Liver (tissue), 9 donors: ENCODE results near the gene BIK. TPM values are rescaled to one million over a fixed set of nuclear protein-coding genes. Genes with fewer than 3 reads are reported as not detected.

Experiments used
- DNase-seq: peaks from one replicate; pipeline ENCODE4 v3.0.0-alpha.2; 2017; ENCODE audit warnings: low spot score
- H3K27ac ChIP-seq, 2 donors: one replicate each; pipeline ENCODE4 v1.7.0; 2013; ENCODE audit warnings: inconsistent platforms in 2 of 2, low read length in 2 of 2, control low read depth in 1 of 2, low read depth in 1 of 2, mild to moderate bottlenecking in 1 of 2
- H3K27me3 ChIP-seq, 4 donors: one replicate each; pipeline versions ENCODE4 v1.6.1 to v1.7.0; 2013; ENCODE audit warnings: low read length in 3 of 4, inconsistent platforms in 1 of 4, mild to moderate bottlenecking in 1 of 4, moderate library complexity in 1 of 4; ENCODE audit not compliant: control insufficient read depth in 4 of 4, insufficient read depth in 4 of 4
- H3K36me3 ChIP-seq, 4 donors: one replicate each; pipeline versions ENCODE4 v1.6.1 to v1.7.0; 2013; ENCODE audit warnings: low read length in 3 of 4, mild to moderate bottlenecking in 3 of 4, low read depth in 1 of 4, moderate library complexity in 1 of 4; ENCODE audit not compliant: control insufficient read depth in 4 of 4, insufficient read depth in 3 of 4
- H3K4me1 ChIP-seq, 4 donors: one replicate each; pipeline versions ENCODE4 v1.6.1 to v1.7.0; 2013; ENCODE audit warnings: low read length in 3 of 4, mild to moderate bottlenecking in 3 of 4, moderate library complexity in 1 of 4; ENCODE audit not compliant: control insufficient read depth in 4 of 4, insufficient read depth in 4 of 4
- H3K4me3 ChIP-seq, 3 donors: one replicate each; pipeline versions ENCODE4 v1.6.1 to v1.7.0; 2013; ENCODE audit warnings: low read length in 3 of 3, control low read depth in 1 of 3, low read depth in 1 of 3, mild to moderate bottlenecking in 1 of 3
- H3K9ac ChIP-seq, 2 donors: one replicate each; pipeline ENCODE4 v1.7.0; 2013; ENCODE audit warnings: low read length in 2 of 2, mild to moderate bottlenecking in 2 of 2, moderate library complexity in 2 of 2, control low read depth in 1 of 2, low read depth in 1 of 2
- H3K9me3 ChIP-seq, 4 donors: one replicate each; pipeline versions ENCODE4 v1.6.1 to v1.7.0; 2013; ENCODE audit warnings: low read length in 3 of 4; ENCODE audit not compliant: control insufficient read depth in 4 of 4
- EGR1 ChIP-seq, 2 donors: IDR thresholded peaks; 2 replicates each; pipeline ENCODE4 v1.6.1; 2016 to 2018; ENCODE audit warnings: antibody characterized with exemption in 2 of 2, low read depth in 2 of 2
- FOXA1 ChIP-seq: IDR thresholded peaks from 2 replicates; pipeline ENCODE4 v1.6.1; 2016; ENCODE audit warnings: antibody characterized with exemption
- FOXA2 ChIP-seq: IDR thresholded peaks from 2 replicates; pipeline ENCODE4 v1.6.1; 2016; ENCODE audit warnings: antibody characterized with exemption
- GABPA ChIP-seq, 2 donors: IDR thresholded peaks in 1 of 2; conservative IDR thresholded peaks in 1 of 2; 2 replicates each; pipeline ENCODE4 v1.6.1; 2016; ENCODE audit warnings: antibody characterized with exemption in 2 of 2, mild to moderate bottlenecking in 1 of 2, moderate library complexity in 1 of 2
- HNF4A ChIP-seq, 2 donors: conservative IDR thresholded peaks; 2 replicates each; pipeline ENCODE4 v1.6.1; 2016; ENCODE audit warnings: antibody characterized with exemption in 2 of 2, mild to moderate bottlenecking in 2 of 2
- HNF4G ChIP-seq: IDR thresholded peaks from 2 replicates; pipeline ENCODE4 v1.6.1; 2016; ENCODE audit warnings: antibody characterized with exemption
- JUND ChIP-seq, 2 donors: IDR thresholded peaks; 2 replicates each; pipeline ENCODE4 v1.6.1; 2016; ENCODE audit warnings: antibody characterized with exemption in 2 of 2
- NR2F2 ChIP-seq: IDR thresholded peaks from 2 replicates; pipeline ENCODE4 v1.6.1; 2016; ENCODE audit warnings: antibody characterized with exemption
- RAD21 ChIP-seq, 2 donors: IDR thresholded peaks; 2 replicates each; pipeline ENCODE4 v1.6.1; 2016; ENCODE audit warnings: antibody characterized with exemption in 2 of 2, mild to moderate bottlenecking in 2 of 2
- RXRA ChIP-seq, 2 donors: IDR thresholded peaks; 2 replicates each; pipeline ENCODE4 v1.6.1; 2017 to 2018; ENCODE audit warnings: antibody characterized with exemption in 2 of 2, mild to moderate bottlenecking in 1 of 2
- SP1 ChIP-seq: IDR thresholded peaks from 2 replicates; pipeline ENCODE4 v1.6.1; 2018; ENCODE audit warnings: antibody characterized with exemption, mild to moderate bottlenecking
- TAF1 ChIP-seq: conservative IDR thresholded peaks from 2 replicates; pipeline ENCODE4 v1.6.1; 2016; ENCODE audit warnings: antibody characterized with exemption, mild to moderate bottlenecking
- YY1 ChIP-seq: IDR thresholded peaks from 2 replicates; pipeline ENCODE4 v1.6.1; 2016; ENCODE audit warnings: antibody characterized with exemption, mild to moderate bottlenecking
- WGBS: extraction: QIAGEN DNeasy Blood & Tissue Kit; methylation state at CpG from one replicate; pipeline ENCODE4 v1.1.7; 2013; 5-methylcytosine and 5-hydroxymethylcytosine counted together
- polyA plus RNA-seq, 2 donors: library from polyadenylated mRNA; stranded (reverse) in 1 of 2; unstranded in 1 of 2; fragments of 200-250 nt in 1 of 2; fragments of >200 nt in 1 of 2; fragmentation: Nextera tagmentation in 1 of 2; extraction: Ambion mirVana in 1 of 2; gene quantifications; one replicate each; pipeline versions ENCODE4 v1.2.1 to v1.2.3, GENCODE V29; 2013 to 2015
- total RNA-seq, 2 donors: library from RNA; depleted of rRNA; stranded (reverse); fragments of >200 nt; gene quantifications; one replicate each; pipeline ENCODE4 v1.2.3, GENCODE V29; 2014
- TF ChIP-seq, protein P1 (sequence below): IDR thresholded peaks from 2 replicates; pipeline ENCODE4 v1.6.1; 2016; ENCODE audit warnings: antibody characterized with exemption
- TF ChIP-seq, protein P2 (sequence below): IDR thresholded peaks from 2 replicates; pipeline ENCODE4 v1.6.1; 2016; ENCODE audit warnings: antibody characterized with exemption
- TF ChIP-seq, protein P3 (sequence below): fragments of 150-350 bp; IDR thresholded peaks from 2 replicates; pipeline ENCODE4 v1.5.1; 2017; ENCODE audit warnings: improper control_type of control experiment, low read depth, low read length; ENCODE audit not compliant: missing input control
- TF ChIP-seq, protein P4 (sequence below): IDR thresholded peaks from 2 replicates; pipeline ENCODE4 v1.6.1; 2016; ENCODE audit warnings: antibody characterized with exemption
- TF ChIP-seq, protein P5 (sequence below): IDR thresholded peaks from 2 replicates; pipeline ENCODE4 v1.6.1; 2016; ENCODE audit warnings: antibody characterized with exemption, mild to moderate bottlenecking
- donor health status: healthy.
- donor health status: healthy.
- donor health status: healthy.
- donor health status: healthy.
- donor health status: healthy.

Gene BIK
- total and polyA plus RNA-seq, 4 donors = 0.23 to 0.89 (median 0.33) TPM; not detected in 1

DNA sequence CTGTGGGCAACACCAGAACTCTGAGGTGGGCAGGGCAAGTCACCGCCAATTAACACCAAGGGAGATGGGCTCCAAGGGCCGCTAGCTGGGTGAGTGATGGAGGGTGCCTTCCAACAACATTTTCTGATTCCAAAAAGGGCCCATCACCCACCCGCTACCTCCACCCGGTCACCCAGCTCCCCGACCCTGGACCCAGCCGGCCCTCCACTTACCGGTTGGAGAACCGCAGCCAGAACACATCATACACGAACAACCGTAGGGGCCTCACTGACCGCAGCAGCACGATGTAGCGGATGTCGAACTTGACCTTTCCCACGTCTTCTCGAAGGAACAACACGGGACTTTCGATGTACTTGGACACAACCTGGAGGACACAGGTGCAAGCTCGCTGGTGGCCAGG lies 61.6 kb downstream of the BIK start:
- Histone ChIP-seq H3K27me3 (no peaks in the 10 kb centered on the region), H3K9ac (no peak overlapping the region), H3K9me3 (no peaks in the 10 kb centered on the region), H3K4me1 (no peaks in the 10 kb centered on the region), H3K4me3 (no peak overlapping the region), H3K36me3 (peaks cover 14 to 63% (median 19%) of the 10 kb centered on the region in 4 donors), H3K27ac (no peak overlapping the region)
- no peak for DNase-seq
- TF ChIP-seq, protein P1, sequence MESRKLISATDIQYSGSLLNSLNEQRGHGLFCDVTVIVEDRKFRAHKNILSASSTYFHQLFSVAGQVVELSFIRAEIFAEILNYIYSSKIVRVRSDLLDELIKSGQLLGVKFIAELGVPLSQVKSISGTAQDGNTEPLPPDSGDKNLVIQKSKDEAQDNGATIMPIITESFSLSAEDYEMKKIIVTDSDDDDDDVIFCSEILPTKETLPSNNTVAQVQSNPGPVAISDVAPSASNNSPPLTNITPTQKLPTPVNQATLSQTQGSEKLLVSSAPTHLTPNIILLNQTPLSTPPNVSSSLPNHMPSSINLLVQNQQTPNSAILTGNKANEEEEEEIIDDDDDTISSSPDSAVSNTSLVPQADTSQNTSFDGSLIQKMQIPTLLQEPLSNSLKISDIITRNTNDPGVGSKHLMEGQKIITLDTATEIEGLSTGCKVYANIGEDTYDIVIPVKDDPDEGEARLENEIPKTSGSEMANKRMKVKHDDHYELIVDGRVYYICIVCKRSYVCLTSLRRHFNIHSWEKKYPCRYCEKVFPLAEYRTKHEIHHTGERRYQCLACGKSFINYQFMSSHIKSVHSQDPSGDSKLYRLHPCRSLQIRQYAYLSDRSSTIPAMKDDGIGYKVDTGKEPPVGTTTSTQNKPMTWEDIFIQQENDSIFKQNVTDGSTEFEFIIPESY = no peak
- no peak for TF ChIP-seq EGR1 (IDR thresholded peaks at IDR 0.05; ENCODE audit: low read depth in 2 of 2)
- no peak for TF ChIP-seq FOXA1
- no peak for TF ChIP-seq NR2F2
- no peak for TF ChIP-seq HNF4A (conservative IDR thresholded peaks at IDR 0.05)
- TF ChIP-seq, protein P2, sequence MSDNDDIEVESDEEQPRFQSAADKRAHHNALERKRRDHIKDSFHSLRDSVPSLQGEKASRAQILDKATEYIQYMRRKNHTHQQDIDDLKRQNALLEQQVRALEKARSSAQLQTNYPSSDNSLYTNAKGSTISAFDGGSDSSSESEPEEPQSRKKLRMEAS = no peak
- no peak for TF ChIP-seq YY1
- TF ChIP-seq HNF4G = no peak
- TF ChIP-seq JUND (IDR thresholded peaks at IDR 0.05) = no peak
- no peak for TF ChIP-seq GABPA (IDR thresholded peaks at IDR 0.05 in 1 of 2, conservative IDR thresholded peaks at IDR 0.05 in 1 of 2)
- no peak for TF ChIP-seq RXRA (IDR thresholded peaks at IDR 0.05)
- TF ChIP-seq TAF1 = no peak
- TF ChIP-seq RAD21 (IDR thresholded peaks at IDR 0.05) = no peak
- TF ChIP-seq, protein P3, sequence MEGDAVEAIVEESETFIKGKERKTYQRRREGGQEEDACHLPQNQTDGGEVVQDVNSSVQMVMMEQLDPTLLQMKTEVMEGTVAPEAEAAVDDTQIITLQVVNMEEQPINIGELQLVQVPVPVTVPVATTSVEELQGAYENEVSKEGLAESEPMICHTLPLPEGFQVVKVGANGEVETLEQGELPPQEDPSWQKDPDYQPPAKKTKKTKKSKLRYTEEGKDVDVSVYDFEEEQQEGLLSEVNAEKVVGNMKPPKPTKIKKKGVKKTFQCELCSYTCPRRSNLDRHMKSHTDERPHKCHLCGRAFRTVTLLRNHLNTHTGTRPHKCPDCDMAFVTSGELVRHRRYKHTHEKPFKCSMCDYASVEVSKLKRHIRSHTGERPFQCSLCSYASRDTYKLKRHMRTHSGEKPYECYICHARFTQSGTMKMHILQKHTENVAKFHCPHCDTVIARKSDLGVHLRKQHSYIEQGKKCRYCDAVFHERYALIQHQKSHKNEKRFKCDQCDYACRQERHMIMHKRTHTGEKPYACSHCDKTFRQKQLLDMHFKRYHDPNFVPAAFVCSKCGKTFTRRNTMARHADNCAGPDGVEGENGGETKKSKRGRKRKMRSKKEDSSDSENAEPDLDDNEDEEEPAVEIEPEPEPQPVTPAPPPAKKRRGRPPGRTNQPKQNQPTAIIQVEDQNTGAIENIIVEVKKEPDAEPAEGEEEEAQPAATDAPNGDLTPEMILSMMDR = no peak
- no peak for TF ChIP-seq FOXA2
- TF ChIP-seq, protein P4, sequence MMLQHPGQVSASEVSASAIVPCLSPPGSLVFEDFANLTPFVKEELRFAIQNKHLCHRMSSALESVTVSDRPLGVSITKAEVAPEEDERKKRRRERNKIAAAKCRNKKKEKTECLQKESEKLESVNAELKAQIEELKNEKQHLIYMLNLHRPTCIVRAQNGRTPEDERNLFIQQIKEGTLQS = no peak
- TF ChIP-seq, protein P5, sequence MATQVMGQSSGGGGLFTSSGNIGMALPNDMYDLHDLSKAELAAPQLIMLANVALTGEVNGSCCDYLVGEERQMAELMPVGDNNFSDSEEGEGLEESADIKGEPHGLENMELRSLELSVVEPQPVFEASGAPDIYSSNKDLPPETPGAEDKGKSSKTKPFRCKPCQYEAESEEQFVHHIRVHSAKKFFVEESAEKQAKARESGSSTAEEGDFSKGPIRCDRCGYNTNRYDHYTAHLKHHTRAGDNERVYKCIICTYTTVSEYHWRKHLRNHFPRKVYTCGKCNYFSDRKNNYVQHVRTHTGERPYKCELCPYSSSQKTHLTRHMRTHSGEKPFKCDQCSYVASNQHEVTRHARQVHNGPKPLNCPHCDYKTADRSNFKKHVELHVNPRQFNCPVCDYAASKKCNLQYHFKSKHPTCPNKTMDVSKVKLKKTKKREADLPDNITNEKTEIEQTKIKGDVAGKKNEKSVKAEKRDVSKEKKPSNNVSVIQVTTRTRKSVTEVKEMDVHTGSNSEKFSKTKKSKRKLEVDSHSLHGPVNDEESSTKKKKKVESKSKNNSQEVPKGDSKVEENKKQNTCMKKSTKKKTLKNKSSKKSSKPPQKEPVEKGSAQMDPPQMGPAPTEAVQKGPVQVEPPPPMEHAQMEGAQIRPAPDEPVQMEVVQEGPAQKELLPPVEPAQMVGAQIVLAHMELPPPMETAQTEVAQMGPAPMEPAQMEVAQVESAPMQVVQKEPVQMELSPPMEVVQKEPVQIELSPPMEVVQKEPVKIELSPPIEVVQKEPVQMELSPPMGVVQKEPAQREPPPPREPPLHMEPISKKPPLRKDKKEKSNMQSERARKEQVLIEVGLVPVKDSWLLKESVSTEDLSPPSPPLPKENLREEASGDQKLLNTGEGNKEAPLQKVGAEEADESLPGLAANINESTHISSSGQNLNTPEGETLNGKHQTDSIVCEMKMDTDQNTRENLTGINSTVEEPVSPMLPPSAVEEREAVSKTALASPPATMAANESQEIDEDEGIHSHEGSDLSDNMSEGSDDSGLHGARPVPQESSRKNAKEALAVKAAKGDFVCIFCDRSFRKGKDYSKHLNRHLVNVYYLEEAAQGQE = no peak
- TF ChIP-seq SP1 = no peak
- 95% methylated on average over 19 of the region's 19 CpGs for WGBS
